Small intestine (tissue), 7 donors: ENCODE results near the gene MAPK1. TPM values are rescaled to one million over a fixed set of nuclear protein-coding genes. Genes with fewer than 3 reads are reported as not detected.
"Not testable (repeated sequence)": the region's sequence is repeated elsewhere in the genome, so short reads cannot be mapped to it uniquely, and the experiment has no call there.

Experiments
- DNase-seq, 2 donors: peaks; one replicate each; pipeline versions ENCODE4 v3.0.0 to v3.0.0-alpha.2; 2013
- FAIRE-seq: peaks from 2 replicates; lab custom pipeline; 2012; peaks lifted over from hg19 to GRCh38; lab: Jason Lieb, UNC
- H3K27ac ChIP-seq, 3 donors: one replicate each; pipeline ENCODE4 v1.5.1; 2013; ENCODE audit warnings: low read length in 2 of 3, mild to moderate bottlenecking in 2 of 3, control low read depth in 1 of 3, inconsistent platforms in 1 of 3, low read depth in 1 of 3, moderate library complexity in 1 of 3
- H3K27me3 ChIP-seq, 3 donors: one replicate each; pipeline ENCODE4 v1.6.1; 2013; ENCODE audit warnings: low read length in 3 of 3, inconsistent platforms in 1 of 3; ENCODE audit not compliant: control insufficient read depth in 3 of 3, insufficient read depth in 3 of 3
- H3K36me3 ChIP-seq, 3 donors: one replicate each; pipeline ENCODE4 v1.6.1; 2013; ENCODE audit warnings: low read length in 3 of 3, inconsistent platforms in 1 of 3, low read depth in 1 of 3, mild to moderate bottlenecking in 1 of 3, moderate library complexity in 1 of 3; ENCODE audit not compliant: control insufficient read depth in 3 of 3, insufficient read depth in 2 of 3
- H3K4me1 ChIP-seq, 3 donors: one replicate each; pipeline ENCODE4 v1.6.1; 2013; ENCODE audit warnings: low read length in 2 of 3, inconsistent platforms in 1 of 3, low read depth in 1 of 3, mild to moderate bottlenecking in 1 of 3, moderate library complexity in 1 of 3; ENCODE audit not compliant: control insufficient read depth in 3 of 3, insufficient read depth in 2 of 3
- H3K4me3 ChIP-seq, 3 donors: one replicate each; pipeline ENCODE4 v1.5.1; 2013; ENCODE audit warnings: low read length in 3 of 3, control low read depth in 1 of 3, inconsistent platforms in 1 of 3, low read depth in 1 of 3, mild to moderate bottlenecking in 1 of 3, moderate library complexity in 1 of 3
- H3K9me3 ChIP-seq, 2 donors: one replicate each; pipeline ENCODE4 v1.6.1; 2013; ENCODE audit warnings: low read depth in 1 of 2, low read length in 1 of 2; ENCODE audit not compliant: control insufficient read depth in 2 of 2, insufficient read depth in 1 of 2
- WGBS, 3 donors: extraction: QIAGEN DNeasy Blood & Tissue Kit; methylation state at CpG; one replicate each; pipeline ENCODE4 v1.1.7; 2013; 5-methylcytosine and 5-hydroxymethylcytosine counted together
- polyA plus RNA-seq, 4 donors: library from polyadenylated mRNA; stranded (reverse) in 3 of 4; unstranded in 1 of 4; fragments of 200-250 nt in 3 of 4; fragments of 120-200 nt in 1 of 4; gene quantifications; one replicate each; pipeline versions ENCODE4 v1.2.1 to v1.2.3, GENCODE V29; 2013
- donor health status: healthy with polysubstance abuse.
- donor health status: control.
- donor health status: control.
- donor health status: Bipolar disorder and iron deficiency.
- donor health status: healthy.

The MAPK1 gene
- polyA plus RNA-seq, 4 donors: 10.3 to 76.5 (median 14.2) TPM

- not testable (repeated sequence) for FAIRE-seq
- WGBS, 3 donors: 83 to 85% (median 85%) methylated on average over 5 of the region's 5 CpGs
These were observed 19.4 kb downstream of the MAPK1 start for GRCh38 chr22:21848057-21848456.

GRCh38 chr22:21845558-21846453 is 21.6 kb downstream of the MAPK1 start:
- no peak for FAIRE-seq

More at GRCh38 chr22:21848057-21848456, 19.4 kb downstream of the MAPK1 start:
- not testable (repeated sequence) for H3K9me3 ChIP-seq, H3K4me3 ChIP-seq, H3K27ac ChIP-seq, DNase-seq, H3K27me3 ChIP-seq, H3K4me1 ChIP-seq, H3K36me3 ChIP-seq

GRCh38 chr22:21842946-21843345 is 24.5 kb downstream of the MAPK1 start:
- Histone ChIP-seq H3K27me3 (no peaks in the 10 kb centered on the region), H3K9me3 (no peaks in the 10 kb centered on the region), H3K36me3 (peaks cover 0 to 4% (median 2%) of the 10 kb centered on the region in 3 donors), H3K4me1 (no peaks in the 10 kb centered on the region), H3K4me3 (no peak overlapping the region), H3K27ac (no peak overlapping the region)
- no peak for DNase-seq
- 82 to 90% (median 88%) methylated on average over 6 of the region's 6 CpGs for WGBS, 3 donors
- FAIRE-seq: no peak

More at GRCh38 chr22:21845558-21846453, 21.6 kb downstream of the MAPK1 start:
- Histone ChIP-seq H3K27ac (no peak overlapping the region), H3K27me3 (no peaks in the 10 kb centered on the region), H3K9me3 (no peaks in the 10 kb centered on the region), H3K36me3 (peaks cover 0 to 4% (median 2%) of the 10 kb centered on the region in 3 donors), H3K4me3 (no peak overlapping the region), H3K4me1 (peaks cover 0 to 4% (median 0%) of the 10 kb centered on the region in 3 donors)
- DNase-seq: no peak
- 96 to 100% (median 100%) methylated on average over 1 of the region's 1 CpG for WGBS, 3 donors

- H3K27ac ChIP-seq: no peak overlapping the region
- H3K4me3 ChIP-seq: no peak overlapping the region
- peaks cover 0 to 5% (median 4%) of the 10 kb centered on the region in 3 donors for H3K4me1 ChIP-seq
- H3K36me3 ChIP-seq: peaks cover 0 to 4% (median 2%) of the 10 kb centered on the region in 3 donors
- H3K27me3 ChIP-seq: no peaks in the 10 kb centered on the region
- no peaks in the 10 kb centered on the region for H3K9me3 ChIP-seq
- 96 to 100% (median 98%) methylated on average over 2 of the region's 2 CpGs for WGBS, 3 donors
- no peak for DNase-seq
- no peak for FAIRE-seq
These were observed 26.0 kb downstream of the MAPK1 start for GRCh38 chr22:21841422-21841821.

GRCh38 chr22:21840236-21840823 is 27.1 kb downstream of the MAPK1 start:
- no peak for FAIRE-seq
- 92 to 97% (median 95%) methylated on average over 8 of the region's 8 CpGs for WGBS, 3 donors

GRCh38 chr22:21839765-21840140 is 27.7 kb downstream of the MAPK1 start:
- H3K27me3 ChIP-seq: no peaks in the 10 kb centered on the region
- H3K27ac ChIP-seq: no peak overlapping the region
- no peaks in the 10 kb centered on the region for H3K9me3 ChIP-seq
- DNase-seq: no peak
- peaks cover 0 to 8% (median 4%) of the 10 kb centered on the region in 3 donors for H3K4me1 ChIP-seq
- 84 to 92% (median 85%) methylated on average over 1 of the region's 1 CpG for WGBS, 3 donors
- H3K36me3 ChIP-seq: peaks cover 0 to 4% (median 2%) of the 10 kb centered on the region in 3 donors
- no peak for FAIRE-seq
- no peak overlapping the region for H3K4me3 ChIP-seq

More at GRCh38 chr22:21840236-21840823, 27.1 kb downstream of the MAPK1 start:
- H3K4me3 ChIP-seq: no peak overlapping the region
- H3K36me3 ChIP-seq: peaks cover 0 to 4% (median 2%) of the 10 kb centered on the region in 3 donors
- no peak overlapping the region for H3K27ac ChIP-seq
- DNase-seq: no peak
- no peaks in the 10 kb centered on the region for H3K27me3 ChIP-seq
- peaks cover 0 to 8% (median 4%) of the 10 kb centered on the region in 3 donors for H3K4me1 ChIP-seq
- H3K9me3 ChIP-seq: no peaks in the 10 kb centered on the region

GRCh38 chr22:21839104-21839764 is 28.2 kb downstream of the MAPK1 start:
- H3K4me1 ChIP-seq, DNase-seq, H3K36me3 ChIP-seq, H3K4me3 ChIP-seq, H3K9me3 ChIP-seq, H3K27ac ChIP-seq, FAIRE-seq, H3K27me3 ChIP-seq: not testable (repeated sequence)
- 81 to 90% (median 88%) methylated on average over 10 of the region's 10 CpGs for WGBS, 3 donors
